Measurements from ENCODE around the gene ANK2.

DNA sequence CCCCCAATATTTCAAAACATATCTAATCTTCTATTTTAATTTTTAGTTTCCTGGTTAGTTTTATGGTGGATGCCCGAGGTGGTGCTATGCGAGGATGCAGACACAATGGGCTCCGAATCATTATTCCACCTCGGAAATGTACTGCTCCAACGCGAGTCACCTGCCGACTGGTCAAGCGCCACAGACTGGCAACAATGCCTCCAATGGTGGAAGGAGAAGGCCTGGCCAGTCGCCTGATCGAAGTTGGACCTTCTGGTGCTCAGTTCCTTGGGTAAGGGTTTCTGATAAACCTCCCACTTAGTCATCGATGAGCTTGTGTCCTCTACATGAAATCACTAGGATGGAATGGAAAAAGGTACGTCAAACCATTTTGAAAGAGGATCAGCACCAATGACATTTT, 280.7 kb downstream of the ANK2 start:
- no peak for TF ChIP-seq GATA3 (IDR thresholded peaks at IDR 0.05; ENCODE audit: low read depth, low read length)
- TF ChIP-seq GATA2 (IDR thresholded peaks at IDR 0.05; ENCODE audit: low read depth, low read length) = no peak
